WTC11 (cell line): ENCODE results near the gene TIMM21.

Source experiments
- CREB1 ChIP-seq: sonication (generic); formaldehyde crosslinking; IDR thresholded peaks from 2 replicates; pipeline ENCODE4 v1.8.0; 2023; ENCODE audit warnings: mild to moderate bottlenecking, missing genetic modification reagents
- KAT7 ChIP-seq: sonication (generic); formaldehyde crosslinking; IDR thresholded peaks from 2 replicates; pipeline ENCODE4 v1.8.1; 2023; ENCODE audit warnings: missing genetic modification reagents, mild to moderate bottlenecking, borderline replicate concordance
- NR1H2 ChIP-seq: sonication (generic); formaldehyde crosslinking; IDR thresholded peaks from 2 replicates; pipeline ENCODE4 v1.9.0; 2021; ENCODE audit warnings: mild to moderate bottlenecking, moderate library complexity, missing genetic modification reagents
- TEAD4 ChIP-seq: sonication (generic); formaldehyde crosslinking; IDR thresholded peaks from 2 replicates; pipeline ENCODE4 v1.8.0; 2022; ENCODE audit warnings: mild to moderate bottlenecking, missing genetic modification reagents
- ZNF121 ChIP-seq: sonication (generic); formaldehyde crosslinking; IDR thresholded peaks from 2 replicates; pipeline ENCODE4 v1.8.0; 2023; ENCODE audit warnings: missing genetic modification reagents
- TF ChIP-seq, protein P1 (sequence below): fragments of 200-600 bp; IDR thresholded peaks from 2 replicates; pipeline ENCODE4 v1.8.0; 2022; ENCODE audit warnings: antibody characterized with exemption
- TF ChIP-seq, protein P2 (sequence below): sonication (generic); formaldehyde crosslinking; IDR thresholded peaks from 2 replicates; pipeline ENCODE4 v1.8.0; 2022; ENCODE audit warnings: mild to moderate bottlenecking, missing genetic modification reagents
- TF ChIP-seq, protein P3 (sequence below): sonication (generic); formaldehyde crosslinking; IDR thresholded peaks from 2 replicates; pipeline ENCODE4 v1.8.0; 2023; ENCODE audit warnings: missing genetic modification reagents

DNA sequence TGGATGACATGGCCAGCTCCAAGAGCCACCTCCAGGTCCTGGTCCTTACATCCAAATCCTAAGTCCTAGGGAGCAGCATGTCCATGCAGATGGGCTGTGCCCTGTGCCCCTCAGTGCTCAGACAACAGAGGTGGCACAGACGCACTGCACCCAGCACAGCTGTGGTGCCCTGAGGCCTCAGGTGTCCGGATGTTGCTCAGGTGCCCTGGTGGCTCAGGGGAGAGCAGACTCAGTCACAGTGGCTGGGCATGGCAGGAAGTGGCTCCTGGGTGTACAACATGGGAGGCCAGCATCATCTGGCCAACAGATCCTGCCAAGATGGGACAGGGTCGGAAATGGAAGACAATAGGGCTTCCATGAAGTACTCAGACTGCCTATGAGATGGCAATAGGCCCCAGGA is 50.1 kb downstream of the TIMM21 start:
- TF ChIP-seq, protein P1, sequence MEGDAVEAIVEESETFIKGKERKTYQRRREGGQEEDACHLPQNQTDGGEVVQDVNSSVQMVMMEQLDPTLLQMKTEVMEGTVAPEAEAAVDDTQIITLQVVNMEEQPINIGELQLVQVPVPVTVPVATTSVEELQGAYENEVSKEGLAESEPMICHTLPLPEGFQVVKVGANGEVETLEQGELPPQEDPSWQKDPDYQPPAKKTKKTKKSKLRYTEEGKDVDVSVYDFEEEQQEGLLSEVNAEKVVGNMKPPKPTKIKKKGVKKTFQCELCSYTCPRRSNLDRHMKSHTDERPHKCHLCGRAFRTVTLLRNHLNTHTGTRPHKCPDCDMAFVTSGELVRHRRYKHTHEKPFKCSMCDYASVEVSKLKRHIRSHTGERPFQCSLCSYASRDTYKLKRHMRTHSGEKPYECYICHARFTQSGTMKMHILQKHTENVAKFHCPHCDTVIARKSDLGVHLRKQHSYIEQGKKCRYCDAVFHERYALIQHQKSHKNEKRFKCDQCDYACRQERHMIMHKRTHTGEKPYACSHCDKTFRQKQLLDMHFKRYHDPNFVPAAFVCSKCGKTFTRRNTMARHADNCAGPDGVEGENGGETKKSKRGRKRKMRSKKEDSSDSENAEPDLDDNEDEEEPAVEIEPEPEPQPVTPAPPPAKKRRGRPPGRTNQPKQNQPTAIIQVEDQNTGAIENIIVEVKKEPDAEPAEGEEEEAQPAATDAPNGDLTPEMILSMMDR = no peak
- TF ChIP-seq ZNF121 (CRISPR knock-in tag) (no peak), NR1H2 (CRISPR knock-in tag) (no peak), CREB1 (CRISPR knock-in tag) (no peak), KAT7 (CRISPR knock-in tag) (no peak), TEAD4 (CRISPR knock-in tag) (no peak)
- TF ChIP-seq, protein P2, sequence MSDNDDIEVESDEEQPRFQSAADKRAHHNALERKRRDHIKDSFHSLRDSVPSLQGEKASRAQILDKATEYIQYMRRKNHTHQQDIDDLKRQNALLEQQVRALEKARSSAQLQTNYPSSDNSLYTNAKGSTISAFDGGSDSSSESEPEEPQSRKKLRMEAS = no peak
- TF ChIP-seq, protein P3, sequence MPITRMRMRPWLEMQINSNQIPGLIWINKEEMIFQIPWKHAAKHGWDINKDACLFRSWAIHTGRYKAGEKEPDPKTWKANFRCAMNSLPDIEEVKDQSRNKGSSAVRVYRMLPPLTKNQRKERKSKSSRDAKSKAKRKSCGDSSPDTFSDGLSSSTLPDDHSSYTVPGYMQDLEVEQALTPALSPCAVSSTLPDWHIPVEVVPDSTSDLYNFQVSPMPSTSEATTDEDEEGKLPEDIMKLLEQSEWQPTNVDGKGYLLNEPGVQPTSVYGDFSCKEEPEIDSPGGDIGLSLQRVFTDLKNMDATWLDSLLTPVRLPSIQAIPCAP = no peak
